ENCODE data around the gene GSTM4. TPM values are rescaled to one million over a fixed set of nuclear protein-coding genes. Genes with fewer than 3 reads are reported as not detected.
A peak's percentile ranks its signal among the peaks of the same experiment; 100 is the strongest.

The GSTM4 gene
- total and polyA plus RNA-seq, 2 experiments from 2014 or later: 64.5 to 116 TPM

DNA sequence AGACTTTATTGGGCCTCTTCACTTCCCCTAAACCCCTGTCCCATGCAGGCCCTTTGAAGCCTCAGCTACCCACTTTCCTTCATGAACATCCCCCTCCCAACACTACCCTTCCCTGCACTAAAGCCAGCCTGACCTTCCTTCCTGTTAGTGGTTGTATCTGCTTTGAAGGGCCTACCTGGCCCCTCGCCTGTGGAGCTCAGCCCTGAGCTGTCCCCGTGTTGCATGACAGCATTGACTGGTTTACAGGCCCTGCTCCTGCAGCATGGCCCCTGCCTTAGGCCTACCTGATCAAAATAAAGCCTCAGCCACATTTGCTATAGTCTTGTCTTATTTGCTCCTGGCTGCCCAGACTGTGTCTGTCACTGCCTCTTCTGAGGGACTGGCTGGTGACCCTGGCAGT, 5.5 kb downstream of the GSTM4 start:
- H3K27me3 ChIP-seq: no peaks in the 10 kb centered on the region
- 78% methylated on average over 2 of the region's 2 CpGs for WGBS (ENCODE audit: low lambda C conversion rate, missing lambda C conversion rate)
- no peak for TF ChIP-seq EZH2phosphoT487 (IDR thresholded peaks at IDR 0.05; ENCODE audit: low read depth, severe bottlenecking, unreplicated experiment)
- no peak for TF ChIP-seq EZH2 (IDR thresholded peaks at IDR 0.05; ENCODE audit: borderline replicate concordance)
- no peak for DNase-seq (ENCODE audit: low spot score)
- no peaks in the 10 kb centered on the region for H3K9me2 ChIP-seq (replicated peaks; ENCODE audit: insufficient read depth)
- no peak overlapping the region for H3K4me3 ChIP-seq
- no peak overlapping the region for H2AFZ ChIP-seq
- H3K27ac ChIP-seq: no peak overlapping the region
- H3K36me3 ChIP-seq (replicated peaks; ENCODE audit: insufficient read depth, low read depth): no peaks in the 10 kb centered on the region
- H3K4me1 ChIP-seq (ENCODE audit: insufficient read depth): no peaks in the 10 kb centered on the region
- H4K20me1 ChIP-seq (ENCODE audit: insufficient read depth, poor library complexity, severe bottlenecking): no peaks in the 10 kb centered on the region
- H3K4me2 ChIP-seq: no peak overlapping the region
- no peaks in the 10 kb centered on the region for H3K9me3 ChIP-seq (ENCODE audit: low read depth)
- no peaks in the 10 kb centered on the region for H3K79me2 ChIP-seq

DNA sequence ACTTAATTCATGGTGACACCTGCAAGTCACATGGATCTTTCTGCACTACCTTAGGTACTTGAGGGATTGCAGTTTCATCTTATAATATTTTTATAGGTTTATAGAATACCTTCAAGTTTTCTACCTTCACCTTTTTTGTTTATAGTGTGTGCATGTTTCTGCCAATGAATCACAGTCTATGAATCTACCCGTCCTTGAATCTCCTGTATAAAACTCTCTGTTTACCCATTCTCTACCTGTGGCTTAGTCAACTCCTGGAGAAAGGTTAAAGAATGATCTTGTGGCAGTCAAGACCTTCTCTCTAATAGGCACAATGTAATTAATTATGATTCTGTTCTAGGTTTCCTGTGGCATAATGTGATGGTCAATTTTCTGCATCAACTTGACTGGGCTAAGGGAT, 8.8 kb downstream of the GSTM4 start:
- no peaks in the 10 kb centered on the region for H3K9me3 ChIP-seq (ENCODE audit: low read depth)
- DNase-seq (ENCODE audit: low spot score): no peak
- H3K36me3 ChIP-seq (replicated peaks; ENCODE audit: insufficient read depth, low read depth): no peaks in the 10 kb centered on the region
- 42% methylated on average over 1 of the region's 1 CpG for WGBS (ENCODE audit: low lambda C conversion rate, missing lambda C conversion rate)
- no peaks in the 10 kb centered on the region for H3K79me2 ChIP-seq
- H3K27ac ChIP-seq: no peak overlapping the region
- no peaks in the 10 kb centered on the region for H3K9me2 ChIP-seq (replicated peaks; ENCODE audit: insufficient read depth)
- H4K20me1 ChIP-seq (ENCODE audit: insufficient read depth, poor library complexity, severe bottlenecking): no peaks in the 10 kb centered on the region
- no peak overlapping the region for H2AFZ ChIP-seq
- TF ChIP-seq EZH2phosphoT487 (IDR thresholded peaks at IDR 0.05; ENCODE audit: low read depth, severe bottlenecking, unreplicated experiment) (no peak), EZH2 (IDR thresholded peaks at IDR 0.05; ENCODE audit: borderline replicate concordance) (no peak)
- TF ChIP-seq, protein P1, sequence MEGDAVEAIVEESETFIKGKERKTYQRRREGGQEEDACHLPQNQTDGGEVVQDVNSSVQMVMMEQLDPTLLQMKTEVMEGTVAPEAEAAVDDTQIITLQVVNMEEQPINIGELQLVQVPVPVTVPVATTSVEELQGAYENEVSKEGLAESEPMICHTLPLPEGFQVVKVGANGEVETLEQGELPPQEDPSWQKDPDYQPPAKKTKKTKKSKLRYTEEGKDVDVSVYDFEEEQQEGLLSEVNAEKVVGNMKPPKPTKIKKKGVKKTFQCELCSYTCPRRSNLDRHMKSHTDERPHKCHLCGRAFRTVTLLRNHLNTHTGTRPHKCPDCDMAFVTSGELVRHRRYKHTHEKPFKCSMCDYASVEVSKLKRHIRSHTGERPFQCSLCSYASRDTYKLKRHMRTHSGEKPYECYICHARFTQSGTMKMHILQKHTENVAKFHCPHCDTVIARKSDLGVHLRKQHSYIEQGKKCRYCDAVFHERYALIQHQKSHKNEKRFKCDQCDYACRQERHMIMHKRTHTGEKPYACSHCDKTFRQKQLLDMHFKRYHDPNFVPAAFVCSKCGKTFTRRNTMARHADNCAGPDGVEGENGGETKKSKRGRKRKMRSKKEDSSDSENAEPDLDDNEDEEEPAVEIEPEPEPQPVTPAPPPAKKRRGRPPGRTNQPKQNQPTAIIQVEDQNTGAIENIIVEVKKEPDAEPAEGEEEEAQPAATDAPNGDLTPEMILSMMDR (IDR thresholded peaks at IDR 0.05; ENCODE audit: poor library complexity): no peak
- H3K27me3 ChIP-seq: no peaks in the 10 kb centered on the region
- no peak overlapping the region for H3K4me3 ChIP-seq
- H3K4me1 ChIP-seq (ENCODE audit: insufficient read depth): peaks cover 4% of the 10 kb centered on the region
- no peak overlapping the region for H3K4me2 ChIP-seq

DNA sequence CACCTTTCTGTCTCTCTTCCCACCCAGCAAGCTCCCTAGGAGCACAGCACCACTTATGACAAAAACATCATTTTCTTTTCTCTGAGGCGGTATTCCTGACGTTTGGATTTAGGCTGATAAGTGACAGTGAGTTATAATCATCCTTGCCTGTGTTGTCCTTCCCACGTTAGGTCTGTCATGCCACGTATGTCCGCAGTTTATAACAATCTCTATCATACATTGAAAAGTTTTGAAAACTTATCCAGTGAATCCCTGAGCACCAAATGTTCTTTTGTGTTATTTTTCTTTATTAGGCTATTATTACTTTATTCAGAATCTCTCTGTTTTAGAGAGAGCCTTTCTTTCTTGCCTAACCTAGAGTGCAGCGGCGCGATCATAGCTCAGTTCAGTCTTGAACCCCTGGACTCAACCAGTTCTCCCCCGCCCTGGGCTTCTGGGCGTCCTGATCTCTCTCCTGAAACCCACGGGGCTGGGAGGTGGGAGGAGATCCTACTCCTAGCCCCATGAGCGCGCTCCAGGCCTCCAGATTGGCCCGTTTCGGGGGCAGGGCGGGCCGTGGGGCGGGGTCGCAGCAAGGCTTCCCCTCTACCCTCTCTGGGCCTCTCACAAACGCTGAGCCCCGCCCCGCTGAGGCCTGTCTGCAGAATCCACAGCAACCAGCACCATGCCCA, 11.7 kb downstream of the GSTM4 start, which contains the start of gene GSTM2:
Gene GSTM2 (plus strand): TSS at position 606 of the 671 bp plus-strand sequence. CDS start 59 bp downstream, at position 665.
- Histone ChIP-seq H3K4me3 (peak within 1 kb of the TSS; percentile 43), H3K9me3 (ENCODE audit: low read depth) (no peaks in the 10 kb centered on the region), H3K27ac (peak within 1 kb of the TSS; percentile 29), H3K36me3 (replicated peaks; ENCODE audit: insufficient read depth, low read depth) (no peaks in the 10 kb centered on the region), H3K4me2 (peak within 1 kb of the TSS; percentile 70), H3K27me3 (no peaks in the 10 kb centered on the region), H3K79me2 (no peaks in the 10 kb centered on the region), H3K9me2 (replicated peaks; ENCODE audit: insufficient read depth) (no peaks in the 10 kb centered on the region), H4K20me1 (ENCODE audit: insufficient read depth, poor library complexity, severe bottlenecking) (no peaks in the 10 kb centered on the region), H3K4me1 (ENCODE audit: insufficient read depth) (peaks cover 4% of the 10 kb centered on the region), H2AFZ (peak within 1 kb of the TSS; percentile 54)
- 14% methylated on average over 20 of the region's 22 CpGs for WGBS (ENCODE audit: low lambda C conversion rate, missing lambda C conversion rate)
- peak; percentile 94 for DNase-seq (ENCODE audit: low spot score)
- TF ChIP-seq, protein P1 (IDR thresholded peaks at IDR 0.05; ENCODE audit: poor library complexity): no peak
- TF ChIP-seq EZH2phosphoT487 (IDR thresholded peaks at IDR 0.05; ENCODE audit: low read depth, severe bottlenecking, unreplicated experiment) (no peak), EZH2 (IDR thresholded peaks at IDR 0.05; ENCODE audit: borderline replicate concordance) (no peak)

DNA sequence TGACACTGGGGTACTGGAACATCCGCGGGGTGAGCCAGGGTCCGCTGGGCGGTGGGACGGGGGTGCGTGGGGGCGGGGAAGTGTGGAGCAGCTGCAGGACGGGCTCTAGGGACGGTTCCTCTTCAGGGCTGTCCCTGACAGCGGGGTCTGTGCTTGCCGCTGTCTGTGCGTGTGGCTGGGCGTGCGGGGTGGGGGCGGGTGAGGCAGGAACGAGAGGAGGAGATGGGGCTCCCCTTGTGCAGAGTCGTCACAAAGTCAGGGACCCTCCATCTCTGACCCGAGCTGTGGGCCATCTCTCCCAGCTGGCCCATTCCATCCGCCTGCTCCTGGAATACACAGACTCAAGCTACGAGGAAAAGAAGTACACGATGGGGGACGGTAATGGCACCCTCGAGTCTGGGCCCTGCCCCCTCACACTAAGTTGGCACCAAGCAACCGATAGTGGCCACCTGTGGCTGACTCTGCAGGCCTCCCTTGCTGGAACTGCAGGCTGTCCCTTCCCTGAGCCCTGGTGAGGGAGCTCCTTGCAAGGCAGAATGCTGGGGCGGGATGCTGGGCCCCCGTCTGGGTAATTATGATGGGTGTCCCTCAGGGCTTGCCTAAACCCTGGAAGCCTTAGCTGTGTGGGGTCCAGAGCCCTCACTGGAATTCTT, 12.3 kb downstream of the GSTM4 start:
- Histone ChIP-seq H4K20me1 (ENCODE audit: insufficient read depth, poor library complexity, severe bottlenecking) (no peaks in the 10 kb centered on the region), H2AFZ (peak overlapping the region; percentile 54), H3K9me3 (ENCODE audit: low read depth) (no peaks in the 10 kb centered on the region), H3K9me2 (replicated peaks; ENCODE audit: insufficient read depth) (no peaks in the 10 kb centered on the region), H3K4me1 (ENCODE audit: insufficient read depth) (peaks cover 4% of the 10 kb centered on the region), H3K4me3 (peak overlapping the region; percentile 43), H3K4me2 (peak overlapping the region; percentile 70), H3K36me3 (replicated peaks; ENCODE audit: insufficient read depth, low read depth) (no peaks in the 10 kb centered on the region), H3K79me2 (no peaks in the 10 kb centered on the region), H3K27ac (peak overlapping the region; percentile 27), H3K27me3 (no peaks in the 10 kb centered on the region)
- no peak for DNase-seq (ENCODE audit: low spot score)
- no peak for TF ChIP-seq EZH2 (IDR thresholded peaks at IDR 0.05; ENCODE audit: borderline replicate concordance)
- TF ChIP-seq, protein P1 (IDR thresholded peaks at IDR 0.05; ENCODE audit: poor library complexity): no peak
- no peak for TF ChIP-seq EZH2phosphoT487 (IDR thresholded peaks at IDR 0.05; ENCODE audit: low read depth, severe bottlenecking, unreplicated experiment)
- WGBS (ENCODE audit: low lambda C conversion rate, missing lambda C conversion rate): 23% methylated on average over 10 of the region's 26 CpGs

All from hepatocyte (in vitro differentiated cells).